ENCODE data around the gene GAL3ST3.
A peak's percentile ranks its signal among the peaks of the same experiment; 100 is the strongest.

Gene GAL3ST3

DNA sequence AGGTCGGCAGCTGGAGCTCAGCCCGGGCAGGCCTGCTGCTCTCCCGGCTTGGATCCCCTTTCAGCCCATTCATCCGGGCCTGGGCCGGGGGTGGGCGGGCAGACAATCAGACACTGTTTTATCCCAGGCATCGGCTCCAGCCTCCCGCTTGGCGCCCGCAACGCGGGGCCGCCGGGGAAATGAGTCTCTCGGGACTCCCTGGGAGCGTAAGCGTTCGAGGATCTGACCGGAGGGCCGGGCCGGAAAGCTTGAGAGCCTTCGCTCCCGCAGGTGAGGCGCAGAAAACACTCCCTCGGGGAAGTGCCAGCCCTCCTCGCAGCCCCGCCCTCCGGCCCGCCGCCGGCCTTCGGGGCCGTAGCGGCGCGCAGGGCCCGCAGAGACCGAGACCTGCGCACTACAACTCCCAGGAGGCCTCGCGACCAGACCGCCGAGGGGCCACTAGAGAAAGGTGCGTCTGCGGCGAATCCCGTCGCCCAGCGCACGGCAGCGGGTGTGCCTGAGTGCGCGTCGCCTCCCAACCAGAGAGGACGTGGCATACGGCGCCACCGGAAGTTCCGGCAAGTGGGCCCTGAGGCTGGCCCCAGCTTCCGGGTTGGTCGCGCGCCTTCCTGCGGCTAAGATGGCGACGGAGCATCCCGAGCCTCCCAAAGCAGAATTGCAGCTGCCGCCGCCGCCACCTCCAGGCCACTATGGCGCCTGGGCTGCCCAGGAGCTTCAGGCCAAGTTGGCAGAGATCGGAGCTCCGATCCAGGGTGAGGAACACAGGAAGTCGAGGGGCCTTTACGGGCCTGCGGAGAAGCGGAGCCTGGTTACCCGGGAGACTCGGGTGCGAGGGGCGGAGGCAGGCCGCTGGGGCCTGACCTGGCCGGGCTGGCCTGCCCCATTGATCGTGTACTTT, 3.1 kb upstream of the GAL3ST3 start, which contains the start of gene SF3B2:
Gene SF3B2, plus strand, starts transcription at position 599 of the 898 bp plus-strand sequence. Its CDS starts 21 bp downstream, at position 620.
- peaks cover 10% of the 10 kb centered on the region; the same call in 1 of the 2 replicates for H3K36me3 ChIP-seq (replicated peaks; ENCODE audit: insufficient read depth, low read length)
- H4K20me1 ChIP-seq (ENCODE audit: insufficient read depth, low read length) = no peaks in the 10 kb centered on the region
- peak within 1 kb of the TSS; percentile 82 for H3K27ac ChIP-seq (ENCODE audit: low read length)
- no peaks in the 10 kb centered on the region for H3K9me3 ChIP-seq (replicated peaks; ENCODE audit: insufficient read depth, low read length)
- peak within 1 kb of the TSS; percentile 93 for H3K4me3 ChIP-seq (ENCODE audit: low read length)
- H3K9me2 ChIP-seq (replicated peaks; ENCODE audit: insufficient read depth, low read length) = no peaks in the 10 kb centered on the region
- peaks cover 23% of the 10 kb centered on the region for H3F3A ChIP-seq (ENCODE audit: insufficient read depth, low read length)
- TF ChIP-seq EZH2phosphoT487 (IDR thresholded peaks at IDR 0.05; ENCODE audit: low read length) = no peak
- no peak for TF ChIP-seq CTCF (IDR thresholded peaks at IDR 0.05; ENCODE audit: low read length)
- H3K79me2 ChIP-seq (ENCODE audit: low read length) = peaks cover 46% of the 10 kb centered on the region
- peaks cover 23% of the 10 kb centered on the region for H3K4me1 ChIP-seq (ENCODE audit: low read length)
- H3K4me2 ChIP-seq (ENCODE audit: low read depth, low read length) = peak within 1 kb of the TSS; percentile 83
- H3K27me3 ChIP-seq (replicated peaks; ENCODE audit: insufficient read depth, low read length) = no peaks in the 10 kb centered on the region
- peak within 1 kb of the TSS; percentile 77 for H2AFZ ChIP-seq (ENCODE audit: low read length)
- peak within 1 kb of the TSS; percentile 93 for H3K9ac ChIP-seq (ENCODE audit: low read length)
- DNase-seq = peak; percentile 99

DNA sequence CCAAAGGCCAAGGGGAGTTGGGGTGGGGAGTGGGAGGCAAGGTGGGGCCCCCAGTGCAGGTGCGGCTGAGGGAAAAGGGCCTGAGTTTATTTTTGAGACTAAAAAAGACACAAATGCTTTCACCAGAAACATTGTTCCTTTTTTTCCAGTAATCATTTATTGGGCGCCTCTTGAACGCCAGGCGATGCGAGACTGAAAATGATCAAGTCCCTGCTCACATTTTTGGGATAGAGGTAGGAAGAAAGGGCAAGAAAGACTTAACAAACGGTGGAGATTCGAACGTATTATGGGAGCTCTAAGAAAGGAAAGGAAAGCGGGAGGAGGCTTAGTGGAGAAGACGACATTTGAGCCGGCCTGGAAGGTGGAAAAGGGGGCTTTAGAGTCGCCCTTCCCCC, 2.4 kb upstream of the GAL3ST3 start:
- H3K27me3 ChIP-seq (replicated peaks; ENCODE audit: insufficient read depth, low read length) = no peaks in the 10 kb centered on the region
- H3K9me2 ChIP-seq (replicated peaks; ENCODE audit: insufficient read depth, low read length) = no peaks in the 10 kb centered on the region
- no peak for TF ChIP-seq EZH2phosphoT487 (IDR thresholded peaks at IDR 0.05; ENCODE audit: low read length)
- no peak for TF ChIP-seq EZH2 (optimal IDR thresholded peaks at IDR 0.05; ENCODE audit: low read depth, low read length)
- no peak for TF ChIP-seq CTCF (IDR thresholded peaks at IDR 0.05; ENCODE audit: low read length)
- H3K79me2 ChIP-seq (ENCODE audit: low read length) = peaks cover 40% of the 10 kb centered on the region
- peak overlapping the region; percentile 77 for H2AFZ ChIP-seq (ENCODE audit: low read length)
- peak overlapping the region; percentile 75 for H3K9ac ChIP-seq (ENCODE audit: low read length)
- peaks cover 23% of the 10 kb centered on the region for H3K4me1 ChIP-seq (ENCODE audit: low read length)
- H3K4me2 ChIP-seq (ENCODE audit: low read depth, low read length) = peak overlapping the region; percentile 83
- no peaks in the 10 kb centered on the region for H4K20me1 ChIP-seq (ENCODE audit: insufficient read depth, low read length)
- peak overlapping the region; percentile 64 for H3K4me3 ChIP-seq (ENCODE audit: low read length)
- DNase-seq = no peak
- H3K36me3 ChIP-seq (replicated peaks; ENCODE audit: insufficient read depth, low read length) = peaks cover 10% of the 10 kb centered on the region; the same call in 1 of the 2 replicates
- peaks cover 22% of the 10 kb centered on the region for H3F3A ChIP-seq (ENCODE audit: insufficient read depth, low read length)
- no peaks in the 10 kb centered on the region for H3K9me3 ChIP-seq (replicated peaks; ENCODE audit: insufficient read depth, low read length)
- H3K27ac ChIP-seq (ENCODE audit: low read length) = peak overlapping the region; percentile 82

- no peak for TF ChIP-seq EZH2 (optimal IDR thresholded peaks at IDR 0.05; ENCODE audit: low read depth, low read length)
- TF ChIP-seq CTCF (IDR thresholded peaks at IDR 0.05; ENCODE audit: low read length) = no peak
- Histone ChIP-seq H3K27ac (ENCODE audit: low read length) (peak overlapping the region; percentile 82; the same call in 1 of the 2 replicates), H3K9me2 (replicated peaks; ENCODE audit: insufficient read depth, low read length) (no peaks in the 10 kb centered on the region), H3K79me2 (ENCODE audit: low read length) (peaks cover 33% of the 10 kb centered on the region), H3K27me3 (replicated peaks; ENCODE audit: insufficient read depth, low read length) (no peaks in the 10 kb centered on the region), H4K20me1 (ENCODE audit: insufficient read depth, low read length) (no peaks in the 10 kb centered on the region), H3K9ac (ENCODE audit: low read length) (peak overlapping the region; percentile 75; the same call in 1 of the 2 replicates), H3K36me3 (replicated peaks; ENCODE audit: insufficient read depth, low read length) (peaks cover 8% of the 10 kb centered on the region; the same call in 1 of the 2 replicates), H3K4me3 (ENCODE audit: low read length) (no peak overlapping the region), H2AFZ (ENCODE audit: low read length) (no peak overlapping the region), H3K4me2 (ENCODE audit: low read depth, low read length) (peak overlapping the region; percentile 83), H3F3A (ENCODE audit: insufficient read depth, low read length) (peaks cover 22% of the 10 kb centered on the region), H3K4me1 (ENCODE audit: low read length) (peaks cover 25% of the 10 kb centered on the region), H3K9me3 (replicated peaks; ENCODE audit: insufficient read depth, low read length) (no peaks in the 10 kb centered on the region)
- no peak for DNase-seq
Measured at GRCh38 chr11:66050581-66051231, 1.7 kb upstream of the GAL3ST3 start.

All from MM.1S (cell line).